Measurements from ENCODE around the gene MAPK13. TPM values are rescaled to one million over a fixed set of nuclear protein-coding genes. Genes with fewer than 3 reads are reported as not detected.

The MAPK13 gene
- total RNA-seq, 1 experiment from 2014 or later: 2.6 TPM

DNA sequence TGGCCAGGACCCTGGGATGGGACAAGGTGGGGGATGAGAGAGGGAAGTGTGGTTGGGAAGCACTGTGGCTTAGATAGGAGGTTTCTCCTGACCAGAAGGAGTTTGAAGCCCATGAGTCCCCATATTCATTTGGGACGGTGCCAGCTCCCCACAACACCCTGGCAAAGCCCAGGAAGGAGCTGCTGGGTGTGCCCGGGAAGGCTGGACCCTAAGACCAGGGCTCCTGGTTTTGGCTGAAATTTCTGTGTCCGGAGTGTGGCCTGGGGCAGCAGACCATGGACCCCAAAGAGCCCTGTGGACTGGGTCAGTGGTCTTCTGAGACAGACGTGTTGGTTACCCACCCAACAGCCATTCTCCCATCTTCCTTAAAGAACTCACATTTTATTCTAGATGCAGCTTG, 15.2 kb downstream of the MAPK13 start:
- Histone ChIP-seq H3K4me1 (ENCODE audit: insufficient read depth, low read length, poor library complexity, severe bottlenecking) (peaks cover 4% of the 10 kb centered on the region), H3K4me3 (ENCODE audit: low read depth, low read length, poor library complexity, severe bottlenecking) (no peak overlapping the region), H3K36me3 (ENCODE audit: insufficient read depth, low read length, poor library complexity, severe bottlenecking) (no peaks in the 10 kb centered on the region), H3K27me3 (replicated peaks; ENCODE audit: insufficient read depth, low read depth, low read length, poor library complexity) (no peaks in the 10 kb centered on the region), H3K9me3 (ENCODE audit: low read depth, low read length, poor library complexity, severe bottlenecking) (no peaks in the 10 kb centered on the region), H3K27ac (ENCODE audit: low read depth, low read length, poor library complexity, severe bottlenecking) (no peak overlapping the region)
- ChIA-PET POLR2A (ENCODE audit: low non-redundant PET) (no interaction called here), CTCF (no interaction called here)
- no TSS peak for BruUV-seq (replicated peaks)
- DNase-seq (ENCODE audit: low spot score): no peak
- TF ChIP-seq CTCF (conservative IDR thresholded peaks at IDR 0.05; ENCODE audit: low read depth, low read length) (no peak), EZH2 (IDR thresholded peaks at IDR 0.05; ENCODE audit: borderline replicate concordance, low read depth, low read length, poor library complexity, severe bottlenecking) (no peak)
- intact Hi-C loops (cut with micrococcal nuclease; ENCODE audit: unreplicated experiment): no loop called here

DNA sequence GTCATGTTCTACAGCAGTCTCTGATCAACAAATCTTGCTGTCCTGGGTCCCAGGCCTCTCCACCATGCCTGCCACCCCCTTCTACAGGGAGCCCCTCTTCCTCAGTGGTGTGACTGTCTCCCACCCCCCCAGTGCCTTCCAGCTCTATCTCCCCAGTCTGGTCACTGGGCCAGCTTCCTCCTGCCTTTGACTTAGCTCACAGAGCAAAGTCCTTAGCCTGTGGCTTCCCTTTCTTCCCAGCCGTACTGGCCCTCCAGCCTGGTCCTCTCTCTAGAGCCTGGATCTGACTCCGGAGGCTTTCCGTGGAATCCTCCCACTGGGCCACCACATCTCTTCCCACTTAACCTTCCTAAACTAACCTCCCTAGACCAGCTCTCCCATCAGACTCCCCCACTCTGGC, 17.0 kb downstream of the MAPK13 start:
- peaks cover 8% of the 10 kb centered on the region for H3K4me1 ChIP-seq (ENCODE audit: insufficient read depth, low read length, poor library complexity, severe bottlenecking)
- H3K9me3 ChIP-seq (ENCODE audit: low read depth, low read length, poor library complexity, severe bottlenecking): no peaks in the 10 kb centered on the region
- POLR2A ChIA-PET (ENCODE audit: low non-redundant PET): no interaction called here
- H3K36me3 ChIP-seq (ENCODE audit: insufficient read depth, low read length, poor library complexity, severe bottlenecking): no peaks in the 10 kb centered on the region
- no peak for DNase-seq (ENCODE audit: low spot score)
- BruUV-seq (replicated peaks): no TSS peak
- intact Hi-C loops (cut with micrococcal nuclease; ENCODE audit: unreplicated experiment): no loop called here
- CTCF ChIA-PET: no interaction called here
- H3K4me3 ChIP-seq (ENCODE audit: low read depth, low read length, poor library complexity, severe bottlenecking): no peak overlapping the region
- no peak for TF ChIP-seq CTCF (conservative IDR thresholded peaks at IDR 0.05; ENCODE audit: low read depth, low read length)
- TF ChIP-seq EZH2 (IDR thresholded peaks at IDR 0.05; ENCODE audit: borderline replicate concordance, low read depth, low read length, poor library complexity, severe bottlenecking): no peak
- H3K27me3 ChIP-seq (replicated peaks; ENCODE audit: insufficient read depth, low read depth, low read length, poor library complexity): no peaks in the 10 kb centered on the region
- no peak overlapping the region for H3K27ac ChIP-seq (ENCODE audit: low read depth, low read length, poor library complexity, severe bottlenecking)

- no TSS peak for BruUV-seq (replicated peaks)
- ChIA-PET POLR2A (ENCODE audit: low non-redundant PET) (no interaction called here), CTCF (no interaction called here)
- no peak for DNase-seq (ENCODE audit: low spot score)
- Histone ChIP-seq H3K9me3 (ENCODE audit: low read depth, low read length, poor library complexity, severe bottlenecking) (no peaks in the 10 kb centered on the region), H3K36me3 (ENCODE audit: insufficient read depth, low read length, poor library complexity, severe bottlenecking) (no peaks in the 10 kb centered on the region), H3K4me3 (ENCODE audit: low read depth, low read length, poor library complexity, severe bottlenecking) (no peak overlapping the region), H3K27ac (ENCODE audit: low read depth, low read length, poor library complexity, severe bottlenecking) (no peak overlapping the region), H3K27me3 (replicated peaks; ENCODE audit: insufficient read depth, low read depth, low read length, poor library complexity) (no peaks in the 10 kb centered on the region), H3K4me1 (ENCODE audit: insufficient read depth, low read length, poor library complexity, severe bottlenecking) (peaks cover 8% of the 10 kb centered on the region)
- TF ChIP-seq EZH2 (IDR thresholded peaks at IDR 0.05; ENCODE audit: borderline replicate concordance, low read depth, low read length, poor library complexity, severe bottlenecking) (no peak), CTCF (conservative IDR thresholded peaks at IDR 0.05; ENCODE audit: low read depth, low read length) (no peak)
- intact Hi-C loops (cut with micrococcal nuclease; ENCODE audit: unreplicated experiment): no loop called here
These were observed 19.2 kb downstream of the MAPK13 start for GRCh38 chr6:36149476-36149875.
